VCaP (cell line): ENCODE measurements around the gene SESN1.

Experiments
- H3K27ac ChIP-seq: fragments of 450-650 bp; 2 replicates; pipeline ENCODE4 v1.5.1; 2017
- TF ChIP-seq, protein P1 (sequence below): fragments of 450-650 bp; conservative IDR thresholded peaks from 2 replicates; pipeline ENCODE4 v1.5.1; 2017; ENCODE audit warnings: mild to moderate bottlenecking, moderate library complexity

The SESN1 gene

DNA sequence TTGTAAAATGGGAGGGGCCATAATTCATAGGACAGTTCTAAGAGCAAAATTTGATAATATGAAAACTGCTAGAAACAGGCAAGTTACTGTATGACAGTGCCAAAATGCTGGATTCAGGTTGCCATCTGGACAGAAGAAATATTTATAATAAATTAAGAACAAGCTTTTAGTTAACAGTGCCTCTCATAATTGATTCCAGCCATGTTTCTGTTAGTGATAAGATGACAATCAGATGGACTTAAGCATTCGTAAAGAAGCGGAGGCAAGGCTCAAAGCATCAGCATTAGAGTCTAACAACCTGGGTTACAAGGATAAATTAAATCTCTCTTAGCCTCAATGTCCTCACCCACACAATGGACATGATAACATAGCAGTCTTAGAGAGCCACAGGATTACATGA lies 61.0 kb downstream of the SESN1 start:
- peak overlapping the region; percentile 93 for H3K27ac ChIP-seq
- TF ChIP-seq, protein P1, sequence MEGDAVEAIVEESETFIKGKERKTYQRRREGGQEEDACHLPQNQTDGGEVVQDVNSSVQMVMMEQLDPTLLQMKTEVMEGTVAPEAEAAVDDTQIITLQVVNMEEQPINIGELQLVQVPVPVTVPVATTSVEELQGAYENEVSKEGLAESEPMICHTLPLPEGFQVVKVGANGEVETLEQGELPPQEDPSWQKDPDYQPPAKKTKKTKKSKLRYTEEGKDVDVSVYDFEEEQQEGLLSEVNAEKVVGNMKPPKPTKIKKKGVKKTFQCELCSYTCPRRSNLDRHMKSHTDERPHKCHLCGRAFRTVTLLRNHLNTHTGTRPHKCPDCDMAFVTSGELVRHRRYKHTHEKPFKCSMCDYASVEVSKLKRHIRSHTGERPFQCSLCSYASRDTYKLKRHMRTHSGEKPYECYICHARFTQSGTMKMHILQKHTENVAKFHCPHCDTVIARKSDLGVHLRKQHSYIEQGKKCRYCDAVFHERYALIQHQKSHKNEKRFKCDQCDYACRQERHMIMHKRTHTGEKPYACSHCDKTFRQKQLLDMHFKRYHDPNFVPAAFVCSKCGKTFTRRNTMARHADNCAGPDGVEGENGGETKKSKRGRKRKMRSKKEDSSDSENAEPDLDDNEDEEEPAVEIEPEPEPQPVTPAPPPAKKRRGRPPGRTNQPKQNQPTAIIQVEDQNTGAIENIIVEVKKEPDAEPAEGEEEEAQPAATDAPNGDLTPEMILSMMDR: no peak

DNA sequence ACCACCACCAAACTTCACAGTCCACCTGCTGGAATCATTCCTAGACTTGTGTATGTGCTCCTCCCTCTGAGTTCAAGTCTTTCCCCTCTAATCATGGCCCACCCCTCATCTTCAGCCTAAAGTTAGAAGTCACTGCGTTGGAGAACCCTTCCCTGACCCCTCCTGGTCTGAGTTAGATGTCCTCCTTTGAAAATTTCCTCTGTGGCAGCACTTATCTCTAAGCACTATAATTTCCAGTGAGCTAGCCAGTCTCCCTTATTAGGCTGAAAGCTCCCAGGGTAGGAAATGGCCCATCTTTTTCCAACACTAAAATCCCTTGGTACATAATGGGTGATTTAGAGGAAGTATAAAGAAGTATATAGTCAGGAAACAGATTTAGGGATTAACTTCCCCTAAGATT lies 63.2 kb downstream of the SESN1 start:
- TF ChIP-seq, protein P1: no peak
- H3K27ac ChIP-seq: peak overlapping the region; percentile 93; the same call in 1 of the 2 replicates

- TF ChIP-seq, protein P1: no peak
Observed at GRCh38 chr6:109029313-109029712, 65.3 kb downstream of the SESN1 start.

DNA sequence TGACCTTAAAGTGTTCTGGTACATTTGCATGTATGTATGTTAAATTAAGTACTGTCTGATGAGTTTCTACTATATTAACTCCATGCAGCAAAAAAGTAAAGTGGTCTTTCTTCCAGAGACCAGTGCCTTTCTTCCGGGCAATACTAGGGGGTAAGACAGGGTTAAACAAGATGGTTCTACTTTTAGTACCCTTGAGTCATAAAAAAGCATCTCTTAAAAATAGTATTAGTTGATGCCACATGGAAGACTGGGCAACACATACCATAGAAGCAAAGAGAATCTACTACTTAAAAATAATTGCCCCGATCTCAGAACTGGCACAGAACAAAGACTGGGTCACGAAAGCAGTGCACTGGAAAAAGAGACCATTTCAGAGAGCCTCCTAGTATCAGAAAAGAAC lies 66.2 kb downstream of the SESN1 start:
- H3K27ac ChIP-seq: peak overlapping the region; percentile 60
- TF ChIP-seq, protein P1: no peak

More at GRCh38 chr6:109029313-109029712, 65.3 kb downstream of the SESN1 start:
- no peak overlapping the region for H3K27ac ChIP-seq

DNA sequence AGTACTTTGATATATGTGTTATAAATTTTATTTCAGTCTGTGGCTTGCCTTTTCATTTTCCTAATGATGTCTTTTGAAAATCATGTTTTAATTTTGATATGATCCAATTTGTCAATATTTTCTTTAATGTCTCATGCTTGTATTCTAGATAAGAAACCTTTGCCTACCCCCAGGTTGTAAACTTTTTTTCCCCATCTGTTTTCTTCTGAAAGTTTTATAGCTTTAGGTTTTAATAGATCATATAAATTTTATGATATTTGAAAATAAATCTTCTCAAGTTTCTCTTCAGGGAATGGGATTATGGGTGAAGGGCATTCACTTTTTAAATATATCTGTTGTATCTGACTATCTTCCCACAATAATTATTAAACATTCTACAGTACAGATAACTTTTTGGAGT lies 66.7 kb downstream of the SESN1 start:
- TF ChIP-seq, protein P1: no peak
- peak overlapping the region; percentile 60 for H3K27ac ChIP-seq

- TF ChIP-seq, protein P1: no peak
- no peak overlapping the region for H3K27ac ChIP-seq
Observed at GRCh38 chr6:109025639-109026038, 69.0 kb downstream of the SESN1 start.

GRCh38 chr6:109024784-109025183 lies 69.9 kb downstream of the SESN1 start:
- TF ChIP-seq, protein P1: no peak

More at GRCh38 chr6:109024784-109025183, 69.9 kb downstream of the SESN1 start:
- no peak overlapping the region for H3K27ac ChIP-seq
